NCI-H69 (cell line): ENCODE data around the gene CNBD2.
"Not testable (repeated sequence)": the region's sequence is repeated elsewhere in the genome, so short reads cannot be mapped to it uniquely, and the experiment has no call there.

ENCODE experiments used
- DNase-seq: peaks from one replicate; lab custom pipeline; 2025; lab: John Stamatoyannopoulos, UW

The CNBD2 gene

DNA sequence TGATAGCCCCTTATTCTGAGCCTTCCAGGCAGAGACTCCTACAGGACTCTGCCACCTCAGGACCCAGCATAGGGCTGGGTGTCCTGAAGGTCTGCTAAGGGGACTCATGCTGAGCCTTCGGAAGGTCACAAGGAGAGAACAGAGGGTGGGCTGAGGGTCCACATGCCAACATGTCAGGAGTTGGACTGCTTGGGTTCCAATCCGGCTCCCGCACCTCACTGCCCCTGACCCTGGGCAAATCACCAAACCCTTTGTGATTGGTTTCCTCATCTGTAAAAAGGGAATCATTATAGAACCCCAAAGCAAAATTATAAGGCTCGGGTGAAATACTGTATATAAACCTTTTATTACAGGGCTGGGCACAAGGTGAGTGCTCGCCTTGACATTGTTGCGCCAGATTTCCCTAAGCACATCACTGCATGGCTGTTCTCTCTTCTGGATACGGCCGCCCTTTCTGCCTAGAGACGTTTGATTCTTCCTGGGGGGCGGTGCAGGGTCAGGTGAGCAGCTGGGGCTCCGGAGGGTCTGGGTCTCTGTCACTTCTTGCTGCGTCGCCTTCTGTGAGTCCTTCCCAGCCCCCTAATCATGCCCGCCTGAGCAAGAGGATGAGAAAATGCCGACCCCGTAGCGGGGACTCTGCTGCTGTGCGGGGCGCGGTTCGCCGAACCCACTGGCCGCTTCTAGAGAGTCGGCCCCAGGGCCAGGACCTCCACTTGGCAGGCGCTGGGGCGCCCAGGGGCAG is 95.7 kb downstream of the CNBD2 start:
- DNase-seq = peak; percentile 71

DNA sequence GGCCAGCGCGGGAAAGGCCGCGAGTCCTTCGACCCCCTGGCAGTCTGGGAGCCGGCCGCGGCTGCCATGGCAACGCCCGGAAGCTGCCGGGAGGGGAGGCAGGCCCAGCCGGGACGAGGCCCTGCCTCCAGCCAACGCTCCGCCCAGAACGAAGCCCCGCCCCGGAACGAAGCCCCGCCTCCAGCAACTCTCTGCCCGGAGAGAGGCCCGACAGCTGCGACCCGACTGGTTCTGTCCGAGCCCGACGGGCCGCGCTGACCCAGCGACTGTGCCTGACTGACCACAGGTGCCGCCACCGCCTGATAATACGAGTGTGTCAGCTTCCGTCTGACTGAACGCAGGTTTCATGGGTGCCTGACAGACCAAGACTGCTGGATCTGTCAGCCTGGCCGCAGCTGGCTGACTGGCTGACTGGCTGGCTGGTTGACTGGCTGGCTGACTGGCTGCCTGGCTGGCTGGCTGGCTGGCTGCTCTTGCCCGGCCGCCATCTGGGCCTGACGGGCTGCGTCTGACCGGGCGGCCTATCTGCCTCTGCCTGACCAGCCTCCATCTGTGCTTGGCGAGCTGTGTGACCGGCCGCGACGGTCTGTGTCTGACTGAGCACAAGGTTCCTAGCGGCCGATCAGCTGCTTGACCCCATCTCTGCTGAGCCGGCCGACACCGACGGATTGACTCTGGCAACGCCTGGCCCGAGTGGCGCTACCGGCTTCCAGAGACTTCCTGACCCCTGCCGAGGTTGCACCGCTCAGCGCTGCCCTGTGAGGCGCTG is 96.5 kb downstream of the CNBD2 start:
- DNase-seq = peak; percentile 95

DNA sequence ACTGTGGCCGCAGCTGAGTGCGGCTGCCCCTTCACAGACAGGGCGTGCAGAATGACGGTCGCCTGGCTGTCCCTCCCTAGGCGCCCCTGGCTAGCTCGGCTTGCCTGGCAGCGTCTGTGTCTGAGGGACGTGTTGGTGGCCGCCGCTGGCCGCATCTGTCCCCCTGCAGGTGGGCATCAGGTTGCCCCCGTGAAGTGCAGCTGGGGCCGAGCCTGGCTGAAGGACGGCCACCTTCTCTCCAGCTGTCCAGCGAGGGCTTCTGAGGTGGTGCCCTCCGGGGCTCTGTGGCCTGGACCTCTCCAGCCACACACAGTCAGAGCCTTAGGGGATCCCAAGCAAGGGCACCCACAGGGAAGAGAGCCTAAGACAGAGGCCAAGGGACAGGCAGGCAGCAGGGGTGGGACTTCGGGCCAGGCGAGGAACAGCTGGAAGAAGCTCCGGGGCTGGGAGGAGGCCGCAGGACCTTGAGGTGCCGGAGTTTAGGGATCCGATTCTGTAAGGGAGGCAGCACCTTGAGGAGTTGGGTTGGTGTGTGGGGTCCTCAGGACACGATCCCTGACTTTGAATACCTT is 97.1 kb downstream of the CNBD2 start:
- DNase-seq = no peak

DNA sequence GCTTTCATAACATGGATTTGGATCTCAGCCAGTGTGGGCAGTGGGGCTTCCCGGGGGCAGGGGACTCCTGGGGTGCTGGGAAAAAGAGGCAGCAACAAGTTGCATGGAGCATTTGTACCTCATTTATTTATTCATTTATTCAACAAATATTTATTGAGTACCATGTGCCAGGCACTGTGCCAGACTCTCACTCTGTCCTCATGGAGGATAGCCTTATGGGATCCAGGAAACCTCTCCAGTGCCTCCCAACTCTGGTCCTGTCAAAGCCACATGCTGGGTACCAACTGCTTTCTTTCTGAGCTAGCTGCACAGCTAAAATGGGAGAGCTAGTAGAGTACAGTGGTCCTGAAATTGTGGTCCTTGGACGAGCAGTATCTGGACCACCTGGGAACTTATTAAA is 98.4 kb downstream of the CNBD2 start:
- DNase-seq = peak; percentile 95

DNA sequence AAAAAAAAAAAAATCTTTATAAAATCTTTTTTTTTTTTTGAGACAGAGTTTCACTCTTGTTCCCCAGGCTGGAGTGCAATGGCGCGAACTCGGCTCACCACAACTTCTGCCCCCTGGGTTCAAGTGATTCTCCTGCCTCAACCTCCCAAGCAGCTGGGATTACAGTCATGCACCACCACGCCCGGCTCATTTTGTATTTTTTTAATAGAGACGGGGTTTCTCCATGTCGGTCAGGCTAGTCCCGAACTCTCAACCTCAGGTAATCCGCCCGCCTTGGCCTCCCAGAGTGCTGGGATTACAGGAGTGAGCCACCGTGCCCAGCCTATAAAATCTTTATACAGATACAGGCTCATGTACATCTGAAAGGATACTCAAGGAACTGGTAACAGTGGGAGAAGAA is 100.1 kb downstream of the CNBD2 start:
- not testable (repeated sequence) for DNase-seq

DNA sequence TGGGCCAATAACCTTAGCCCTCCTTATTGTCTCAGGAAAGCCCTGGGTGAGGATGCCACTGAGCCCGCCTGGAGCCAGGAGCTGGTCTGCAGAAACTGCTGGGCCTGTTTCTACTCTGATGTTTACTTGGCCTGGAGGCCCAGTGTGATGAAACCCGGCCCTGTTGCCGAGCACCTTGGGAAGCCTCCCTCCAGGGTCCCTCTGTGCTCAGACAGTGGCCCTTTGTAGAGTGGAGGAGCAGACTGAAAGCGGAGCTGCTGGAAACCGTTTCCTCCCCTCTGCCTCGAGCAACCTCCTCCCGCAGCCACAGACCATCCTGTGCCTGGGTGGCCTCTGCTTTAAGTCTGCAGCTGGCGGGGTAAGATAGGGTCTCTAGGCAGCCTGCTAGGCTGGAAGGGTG is 102.1 kb downstream of the CNBD2 start:
- DNase-seq = peak; percentile 71

DNA sequence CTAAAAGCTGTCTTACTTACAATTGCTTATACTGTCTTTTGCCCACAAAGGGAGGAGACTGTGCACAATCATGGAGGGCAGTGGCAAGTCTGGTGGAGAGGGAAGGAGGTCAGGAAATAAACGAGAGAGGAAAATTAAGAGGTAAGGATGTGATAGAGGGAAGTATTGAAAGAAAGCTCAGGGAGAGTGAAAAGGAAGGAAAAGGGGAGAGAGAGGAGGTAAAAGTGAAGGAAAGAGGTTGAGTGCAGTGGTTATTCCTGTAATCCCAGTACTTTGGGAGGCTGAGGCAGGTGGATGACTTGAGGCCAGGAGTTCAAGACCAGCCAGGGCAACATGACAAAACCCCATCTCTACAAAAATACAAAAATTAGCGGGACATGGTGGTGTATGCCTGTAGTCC is 103.5 kb downstream of the CNBD2 start:
- DNase-seq = no peak

DNA sequence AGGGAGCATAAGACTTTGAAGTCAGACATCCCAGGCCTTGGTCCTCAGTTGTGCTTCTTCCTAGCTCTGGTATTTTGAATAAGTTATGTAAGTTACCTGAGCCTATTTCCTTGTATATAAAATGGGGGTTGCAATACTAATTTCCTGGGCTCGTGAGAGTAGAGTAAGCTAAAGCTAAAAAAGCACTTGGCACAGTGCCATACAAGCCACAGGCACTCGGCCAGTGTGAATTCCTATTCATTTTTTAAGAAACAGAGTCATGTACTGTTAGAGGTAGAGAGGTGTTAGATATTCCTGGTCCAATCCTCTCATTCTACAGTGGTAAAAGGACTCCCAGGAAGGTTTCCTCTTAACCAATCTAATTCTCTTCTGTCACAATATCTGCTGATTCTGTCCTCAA is 106.6 kb downstream of the CNBD2 start:
- peak; percentile 35 for DNase-seq

DNA sequence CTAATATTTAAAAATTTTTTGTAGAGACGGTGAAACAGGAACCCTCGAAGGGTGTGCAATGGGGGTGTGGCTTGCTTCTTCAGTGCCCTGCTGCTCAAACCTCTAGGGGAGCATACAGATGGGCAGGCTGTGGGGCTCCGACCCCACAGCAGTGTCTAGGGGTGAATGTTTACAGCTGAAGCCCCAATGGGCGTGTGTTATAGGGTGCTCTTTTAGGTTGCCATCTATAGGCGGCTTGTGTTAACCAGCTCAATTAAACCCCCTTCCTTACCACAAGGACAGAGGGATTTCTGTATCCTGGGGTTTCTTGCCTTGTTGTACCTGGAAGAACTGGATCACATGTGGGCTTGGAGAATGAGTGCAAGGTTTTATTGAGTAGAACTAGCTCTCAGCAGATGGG is 109.4 kb downstream of the CNBD2 start:
- not testable (repeated sequence) for DNase-seq

DNA sequence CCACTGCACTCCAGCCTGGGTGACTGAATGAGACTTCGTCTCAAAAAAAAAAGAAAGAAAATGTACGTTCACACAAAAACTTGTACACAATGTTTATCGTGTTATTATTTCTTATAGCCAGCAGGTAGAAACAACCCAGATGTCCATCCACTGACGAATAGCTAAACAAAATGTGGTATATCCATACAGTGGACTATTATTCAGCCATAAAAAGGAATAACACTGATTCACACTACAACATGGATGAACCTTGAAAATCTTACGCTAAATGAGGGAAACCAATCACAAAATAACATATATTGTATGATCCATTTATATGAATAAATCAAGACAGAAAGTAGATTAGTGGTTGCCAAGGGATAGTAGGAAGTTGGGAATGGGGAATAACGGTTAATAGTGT is 111.1 kb downstream of the CNBD2 start:
- DNase-seq = no peak

DNA sequence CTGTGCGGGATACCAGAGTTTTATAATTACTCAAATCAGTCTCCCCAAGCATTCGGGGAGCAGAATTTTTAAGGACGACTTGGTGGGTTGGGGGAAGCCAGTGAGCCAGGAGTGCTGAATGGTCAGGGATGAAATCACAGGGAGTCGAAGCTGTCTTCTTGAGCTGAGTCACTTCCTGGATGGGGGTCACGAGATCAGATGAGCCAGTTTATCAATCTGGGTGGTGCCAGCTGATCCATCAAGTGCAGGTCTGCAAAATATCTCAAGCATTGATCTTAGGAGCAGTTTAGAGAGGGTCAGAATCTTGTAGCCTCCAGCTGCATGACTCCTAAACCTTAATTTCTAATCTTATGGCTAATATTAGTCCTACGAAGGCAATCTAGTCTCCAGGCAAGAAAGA is 111.6 kb downstream of the CNBD2 start:
- DNase-seq = not testable (repeated sequence)
